Fibroblast of skin of right quadriceps (primary cell): ENCODE results near the gene UHRF2.
A peak's percentile ranks its signal among the peaks of the same experiment; 100 is the strongest.
"Not testable (repeated sequence)": the region's sequence is repeated elsewhere in the genome, so short reads cannot be mapped to it uniquely, and the experiment has no call there.

Source experiments
- DNase-seq: peaks from one replicate; pipeline ENCODE4 v3.0.0-alpha.2; 2013

The UHRF2 gene

DNA sequence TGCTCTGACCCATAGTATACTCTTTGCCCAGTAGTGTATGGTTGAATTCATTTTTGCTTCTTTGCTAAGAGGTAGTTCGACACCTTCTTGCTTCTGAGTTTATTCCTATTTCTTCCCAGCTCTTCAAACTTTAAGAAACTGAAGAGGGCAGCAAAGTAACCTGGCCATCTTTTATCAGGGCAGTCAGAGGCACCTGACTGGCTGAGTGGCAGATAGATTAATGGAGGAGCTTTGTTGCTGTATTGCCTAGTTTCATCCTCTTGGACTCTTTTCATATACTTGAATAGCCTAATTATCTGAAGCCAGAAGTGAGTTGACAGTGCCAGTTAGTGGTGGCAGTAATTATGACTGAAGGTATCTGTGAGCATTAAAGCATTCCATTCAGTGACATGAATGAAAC lies 82.5 kb downstream of the UHRF2 start:
- DNase-seq = no peak

DNA sequence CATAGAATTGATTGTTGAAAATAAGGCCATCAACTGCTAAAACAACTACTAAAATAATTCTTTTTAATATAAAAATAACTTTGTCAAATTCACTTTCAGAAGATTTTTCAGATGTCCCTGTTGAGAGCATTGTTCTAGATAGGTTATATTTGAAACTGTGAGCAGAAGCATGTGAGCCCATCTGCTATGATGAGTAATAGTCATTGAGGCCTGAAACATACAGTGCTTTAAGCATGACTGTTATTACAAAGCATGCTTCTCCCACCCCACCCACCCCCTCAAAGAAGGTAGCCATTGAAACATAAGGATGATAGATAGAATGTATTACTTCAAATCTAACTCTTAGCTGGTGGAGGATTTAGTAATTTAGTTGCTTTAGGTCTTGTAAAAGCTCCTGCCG lies 86.0 kb downstream of the UHRF2 start:
- DNase-seq = peak; percentile 52

DNA sequence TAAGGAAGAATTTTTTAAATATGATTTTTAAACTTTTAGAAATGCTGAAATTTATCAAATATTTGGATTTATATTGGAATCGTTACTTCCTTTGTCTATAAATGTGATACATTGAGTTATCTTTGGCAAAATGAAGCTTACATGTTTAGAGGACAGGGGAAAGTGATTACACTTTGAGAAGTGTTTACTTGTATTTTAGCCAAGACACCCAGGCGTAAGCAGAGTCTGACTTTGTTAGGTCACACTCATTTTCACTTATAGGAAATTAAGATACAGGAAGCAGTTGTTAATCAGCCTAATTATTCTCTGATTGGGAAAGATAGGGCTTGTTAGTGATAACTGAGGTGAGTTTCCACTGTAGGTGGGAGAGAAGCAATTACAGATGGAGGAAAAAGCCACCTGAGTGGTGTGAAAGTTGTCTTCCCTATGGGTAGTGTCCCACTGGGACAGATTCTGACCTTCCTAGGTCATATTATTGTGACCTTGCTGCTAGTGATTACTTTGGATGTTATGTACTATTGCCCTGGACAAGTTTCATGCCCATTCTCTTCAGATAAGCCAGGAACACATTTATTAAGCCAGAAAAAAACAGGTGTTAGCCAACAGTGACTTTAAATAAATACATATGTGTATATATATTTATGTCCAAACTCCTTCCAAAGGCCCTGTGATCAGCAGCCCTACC lies 88.7 kb downstream of the UHRF2 start:
- DNase-seq = no peak

DNA sequence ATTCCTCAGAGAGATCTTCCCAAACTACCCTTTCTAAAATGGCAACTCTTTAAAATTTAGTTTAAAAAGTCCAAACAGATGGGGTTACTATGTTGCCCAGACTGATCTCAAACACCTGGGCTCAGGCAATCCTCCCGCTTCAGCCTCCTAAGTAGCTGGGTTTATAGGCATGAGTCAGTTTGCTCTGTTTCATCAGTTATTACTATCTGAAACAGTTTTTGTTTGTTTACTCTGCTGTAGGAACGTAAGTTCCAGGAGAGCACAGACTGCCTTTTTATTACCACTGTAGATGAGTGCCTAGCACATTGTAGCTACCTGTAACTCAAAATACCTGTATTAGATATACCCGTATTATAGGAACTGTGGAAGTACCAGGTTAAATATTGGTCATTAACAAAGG lies 89.4 kb downstream of the UHRF2 start:
- no peak for DNase-seq

DNA sequence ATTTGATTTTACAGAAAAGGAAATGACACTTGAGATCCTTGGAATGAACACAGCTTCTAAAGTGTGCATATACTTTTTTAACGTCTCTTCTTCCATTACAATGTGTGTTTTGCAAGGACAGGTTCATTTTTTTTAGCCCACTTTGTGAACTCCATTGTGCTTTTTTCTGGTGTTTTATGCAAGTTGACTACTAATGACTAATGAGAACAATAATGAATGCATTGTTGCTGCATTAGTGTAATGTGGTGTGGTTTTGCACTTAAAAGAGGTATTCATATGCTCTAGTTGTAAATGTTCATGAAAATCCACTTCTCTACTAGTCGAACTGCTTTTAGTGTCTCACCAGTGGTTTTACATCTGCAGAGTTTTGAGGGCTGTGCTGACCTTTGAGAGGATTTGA lies 93.6 kb downstream of the UHRF2 start:
- peak; percentile 37 for DNase-seq

DNA sequence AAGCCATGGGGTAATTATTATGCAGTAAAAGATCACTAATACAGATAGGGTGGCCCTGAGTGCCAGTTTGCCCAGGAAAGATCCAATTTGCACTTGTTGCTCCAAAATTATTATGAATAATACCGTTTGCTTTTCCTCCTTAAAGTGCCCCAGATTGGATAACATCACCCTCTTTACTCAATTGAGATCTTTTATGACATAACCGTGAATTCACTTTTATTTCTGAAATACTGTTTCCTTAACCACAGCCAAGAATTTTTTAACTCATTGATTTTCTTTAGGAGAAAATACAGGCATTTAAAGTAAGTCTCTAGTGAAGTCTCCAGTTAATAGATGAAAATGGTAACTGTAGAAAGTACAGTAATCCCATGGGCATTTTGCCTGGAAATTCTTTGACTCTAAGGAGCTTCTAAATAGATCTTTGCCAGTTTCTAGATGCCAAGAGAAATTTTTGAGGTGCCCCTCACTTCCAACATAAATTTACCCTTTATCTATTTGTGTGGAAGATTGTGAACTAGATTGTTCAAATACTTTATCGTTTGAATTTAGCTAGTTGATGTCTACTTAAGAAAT lies 99.2 kb downstream of the UHRF2 start:
- DNase-seq = no peak

DNA sequence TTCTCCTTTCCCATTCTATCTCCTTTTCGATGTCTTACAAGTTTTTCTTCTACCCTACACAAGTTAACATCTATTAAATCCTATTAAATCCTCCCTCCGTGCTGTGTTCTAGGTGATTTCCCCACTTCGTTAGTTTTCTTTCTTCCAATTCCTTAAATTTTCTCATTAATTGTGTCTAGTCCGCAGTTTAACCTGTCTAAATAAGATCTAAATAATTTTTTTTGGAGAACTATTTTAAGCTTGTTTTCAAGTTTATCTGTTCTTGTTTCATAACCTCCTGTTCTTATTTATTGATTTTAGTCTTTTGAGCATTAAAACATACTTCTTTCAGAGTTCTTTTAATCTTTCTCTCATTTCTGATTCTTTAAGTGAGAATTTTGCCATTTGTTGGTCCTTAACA lies 109.3 kb downstream of the UHRF2 start:
- DNase-seq = no peak

DNA sequence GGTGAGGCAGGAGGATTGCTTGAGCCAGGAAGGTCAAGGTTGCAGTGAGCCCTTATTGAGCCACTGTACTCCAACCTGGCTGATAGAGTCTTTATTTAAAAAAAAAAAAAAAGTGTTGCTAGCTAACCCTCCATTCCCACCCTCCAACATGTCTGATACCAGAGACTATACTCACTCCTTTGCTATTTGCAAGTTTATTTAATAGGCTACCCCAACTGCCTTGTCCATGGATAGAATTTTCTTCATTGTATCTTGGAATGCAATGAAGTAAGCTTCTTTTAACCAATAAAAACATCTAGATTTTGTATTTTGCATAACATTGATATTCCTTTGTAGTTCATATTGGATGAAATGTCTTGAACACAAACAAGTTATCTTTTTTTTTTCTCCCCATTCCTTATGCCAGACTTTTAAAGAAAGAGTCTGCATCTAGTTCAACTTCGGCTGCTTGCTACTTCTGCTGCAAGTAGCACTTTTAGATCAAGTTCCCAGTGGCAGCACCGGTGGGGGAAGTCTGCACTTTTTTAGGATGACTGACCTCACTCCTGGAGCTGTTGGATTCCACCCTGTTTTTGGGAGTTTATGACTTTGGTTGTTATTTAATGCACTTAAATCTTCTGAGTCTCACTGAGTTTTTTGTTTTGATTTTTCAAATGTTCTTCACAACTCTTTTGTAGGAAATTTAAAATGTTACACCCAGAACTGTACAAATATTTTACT lies 112.5 kb downstream of the UHRF2 start:
- peak; percentile 35 for DNase-seq

DNA sequence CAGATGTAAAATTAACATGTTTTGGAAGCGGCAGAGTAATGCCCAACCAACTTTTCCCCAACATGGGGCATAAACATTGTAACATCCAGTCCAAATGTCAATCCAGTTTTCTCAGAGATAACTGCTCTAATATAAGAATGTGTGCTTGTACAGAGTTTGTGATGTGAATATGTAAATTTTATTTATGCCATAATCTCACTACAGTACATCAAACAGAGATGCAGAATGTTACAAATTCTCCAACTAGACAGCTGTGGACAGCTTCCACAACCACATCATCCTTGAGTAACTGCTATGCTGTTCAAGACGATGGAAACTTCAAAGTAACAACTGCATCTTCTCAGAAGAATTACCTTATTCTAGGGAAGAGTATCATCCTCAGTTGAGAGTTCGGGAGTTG lies 122.6 kb downstream of the UHRF2 start:
- no peak for DNase-seq

DNA sequence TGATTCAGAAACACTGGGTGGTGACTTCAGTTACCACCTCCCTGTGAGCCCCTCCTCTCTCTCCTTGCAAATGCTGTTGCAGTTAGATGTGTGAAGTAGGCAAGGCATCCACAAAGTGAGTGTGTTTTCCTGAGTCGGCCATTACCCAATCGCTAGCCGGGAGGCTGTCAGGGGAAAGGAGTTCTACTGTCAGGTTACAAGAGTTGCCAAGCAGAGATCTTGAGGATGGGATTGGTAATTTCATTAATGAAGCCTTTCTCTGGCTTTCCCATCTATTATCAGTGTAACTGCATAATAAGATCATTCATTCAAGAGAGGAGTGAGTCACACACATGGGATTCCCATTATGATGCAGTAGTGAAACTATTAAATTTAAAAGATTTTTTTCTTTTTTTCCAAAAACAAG lies 125.7 kb downstream of the UHRF2 start:
- DNase-seq = no peak

DNA sequence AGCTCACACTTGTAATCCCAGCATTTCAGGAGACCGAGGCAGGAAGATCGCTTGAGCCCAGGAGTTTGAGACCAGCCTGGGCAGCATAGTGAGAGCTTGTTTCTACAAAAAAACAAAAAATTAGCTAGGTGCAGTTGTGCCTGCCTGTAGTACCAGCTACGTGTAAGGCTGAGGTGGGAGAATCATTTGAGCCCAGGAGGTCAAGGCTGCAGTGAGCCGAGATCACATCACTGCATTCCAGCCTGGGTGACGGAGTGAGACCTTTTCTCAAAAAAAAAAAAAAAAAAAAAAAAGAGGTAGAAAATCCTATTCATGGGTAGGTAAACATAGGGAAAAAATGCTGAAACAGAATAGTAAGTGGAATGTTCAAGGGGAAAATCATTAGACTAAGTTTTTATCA lies 129.6 kb downstream of the UHRF2 start:
- not testable (repeated sequence) for DNase-seq

DNA sequence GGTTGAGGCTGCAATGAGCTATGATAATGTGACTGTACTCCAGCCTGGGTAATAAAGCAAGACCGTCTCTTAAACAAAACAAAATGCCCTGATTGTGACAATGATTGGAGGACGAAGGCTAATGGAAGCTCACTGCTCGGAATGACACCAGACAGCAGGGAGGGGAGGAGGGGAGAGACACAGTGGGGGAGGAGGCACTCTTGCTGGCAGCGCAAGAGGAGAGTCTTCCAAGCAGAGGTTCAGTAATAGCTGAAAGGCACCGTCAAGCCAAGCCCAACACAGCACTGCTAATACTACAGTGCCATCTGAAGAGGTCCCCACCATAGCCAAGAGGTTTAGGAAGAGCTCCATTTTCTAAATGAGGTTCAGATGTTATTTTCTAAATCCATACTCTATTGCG lies 130.2 kb downstream of the UHRF2 start:
- no peak for DNase-seq

DNA sequence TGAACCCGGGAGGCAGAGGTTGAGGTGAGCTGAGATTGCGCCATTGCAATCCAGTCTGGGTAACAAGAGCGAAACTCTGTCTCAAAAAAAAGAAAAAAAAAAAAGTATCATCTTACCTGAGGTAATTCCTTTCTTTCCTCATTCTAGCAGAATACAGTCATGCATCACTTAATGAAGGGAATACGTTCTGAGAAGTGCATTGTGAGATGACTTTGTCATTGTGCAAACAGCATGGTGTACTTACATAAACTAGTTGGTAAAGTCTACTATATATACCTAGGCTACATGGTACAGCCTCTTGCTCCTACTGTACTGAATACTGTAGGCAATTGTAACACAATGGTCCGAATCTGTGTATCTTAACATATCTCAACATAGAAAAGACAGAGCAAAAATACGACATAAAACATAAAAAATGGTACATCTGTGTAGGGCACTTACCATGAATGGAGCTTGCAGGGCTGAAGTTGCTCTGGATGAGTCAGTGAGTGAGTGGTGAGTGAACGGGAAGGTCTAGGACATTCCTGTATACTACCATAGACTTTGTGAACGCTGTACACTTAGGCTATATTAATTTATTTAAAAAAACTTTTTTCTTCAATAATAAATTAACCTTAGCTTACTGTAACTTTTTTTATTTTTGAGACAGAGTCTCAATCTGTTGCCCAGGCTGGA lies 132.2 kb downstream of the UHRF2 start:
- DNase-seq = no peak

DNA sequence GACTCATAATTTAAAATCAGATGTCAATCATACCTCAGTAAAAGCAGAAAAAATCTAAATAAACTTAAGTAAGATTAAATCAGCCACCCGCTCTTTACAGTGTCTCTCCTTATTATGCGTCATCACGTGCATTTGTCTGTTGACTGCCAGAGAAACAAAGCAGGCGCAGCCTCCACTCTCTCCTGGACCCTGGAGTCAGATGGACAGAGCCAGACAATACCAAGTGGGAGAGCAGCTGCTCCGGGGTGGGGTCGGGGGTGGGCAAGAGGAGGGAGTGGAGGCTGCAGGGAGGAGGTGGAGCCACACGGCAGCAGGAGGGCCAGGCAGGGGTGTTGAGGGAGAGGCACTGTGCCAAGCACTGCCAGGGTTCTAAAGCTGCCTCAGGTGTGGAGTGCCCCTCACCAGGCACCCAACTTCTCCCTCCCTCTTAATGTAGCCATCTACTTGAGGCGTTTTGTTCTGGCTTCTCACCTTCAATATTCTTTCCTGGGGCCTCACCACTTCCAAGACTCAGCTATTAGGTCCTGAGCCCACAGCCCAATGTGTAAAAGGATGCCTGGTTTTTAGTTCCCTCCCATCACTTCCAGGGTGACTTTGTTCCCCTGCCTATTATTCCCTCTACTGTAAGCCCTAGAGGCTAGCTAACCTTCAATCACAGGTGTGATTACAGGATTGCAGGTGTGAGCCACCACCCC lies 136.3 kb downstream of the UHRF2 start:
- no peak for DNase-seq

DNA sequence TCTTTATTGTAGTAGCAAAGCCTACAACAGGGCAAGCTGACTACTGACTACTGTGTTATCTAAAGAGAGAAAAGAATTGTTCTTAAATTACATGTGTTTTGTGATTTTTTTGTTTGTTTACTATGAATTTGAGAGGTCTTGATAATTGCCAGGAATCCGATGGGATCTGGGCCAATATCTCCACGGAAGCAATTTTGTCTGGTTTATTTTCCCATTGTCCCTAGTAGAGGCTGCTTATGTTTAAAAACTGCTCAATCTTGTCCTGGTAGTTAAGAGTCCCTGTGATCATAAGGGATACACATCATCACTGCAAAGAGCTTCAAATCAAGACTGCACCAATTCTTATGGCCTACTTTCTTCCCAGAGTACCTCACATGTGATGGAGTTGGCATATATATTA lies 138.1 kb downstream of the UHRF2 start:
- DNase-seq = no peak

DNA sequence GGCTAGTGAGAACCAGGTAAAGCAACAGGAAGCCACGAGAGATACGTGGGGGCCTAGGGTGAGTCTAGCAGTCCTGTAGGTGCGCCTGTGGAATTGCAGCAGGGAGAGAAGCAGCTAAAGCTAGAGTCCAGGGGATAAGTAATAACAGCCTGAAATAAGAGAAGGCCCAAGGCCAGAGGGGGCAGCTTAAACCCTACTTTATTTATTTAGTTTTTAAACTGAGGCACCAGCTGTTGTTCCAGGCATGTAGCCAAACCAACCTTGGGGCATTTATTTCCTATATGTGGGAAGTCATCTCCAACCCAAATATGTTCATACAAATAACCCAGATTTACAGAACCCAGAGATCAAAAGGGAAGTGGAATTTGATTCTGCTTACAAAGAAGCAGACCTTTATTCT lies 139.0 kb downstream of the UHRF2 start:
- peak; percentile 54 for DNase-seq

DNA sequence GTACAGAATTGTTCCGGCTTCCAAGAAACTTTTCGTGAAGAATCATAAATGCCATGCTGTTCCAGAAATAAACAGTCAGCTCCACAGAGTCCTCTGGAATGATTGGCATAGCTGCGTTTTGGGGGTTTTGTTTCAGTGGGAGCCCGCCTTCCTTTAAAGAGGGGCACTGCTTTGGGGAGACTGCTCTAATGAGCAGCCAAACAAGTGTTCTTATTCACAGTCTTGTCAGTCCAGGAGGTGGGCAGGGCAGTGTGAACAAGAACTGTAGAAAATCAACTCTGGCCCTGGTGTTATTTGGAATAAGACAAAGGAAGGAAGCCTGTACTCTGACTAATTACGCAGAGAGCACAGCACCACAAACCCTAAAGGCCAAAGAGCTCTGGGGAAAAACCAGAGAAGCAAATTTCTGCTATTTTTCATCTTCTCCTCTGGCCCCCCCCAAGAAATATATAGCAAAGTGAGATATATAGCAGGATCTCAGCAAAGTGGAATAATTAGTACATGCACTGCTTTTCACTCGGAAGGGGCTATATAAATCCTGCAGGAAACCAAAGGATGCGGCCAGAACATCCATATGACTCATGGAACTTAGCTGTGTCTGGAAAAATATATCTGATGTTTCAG lies 139.6 kb downstream of the UHRF2 start:
- peak; percentile 21 for DNase-seq

DNA sequence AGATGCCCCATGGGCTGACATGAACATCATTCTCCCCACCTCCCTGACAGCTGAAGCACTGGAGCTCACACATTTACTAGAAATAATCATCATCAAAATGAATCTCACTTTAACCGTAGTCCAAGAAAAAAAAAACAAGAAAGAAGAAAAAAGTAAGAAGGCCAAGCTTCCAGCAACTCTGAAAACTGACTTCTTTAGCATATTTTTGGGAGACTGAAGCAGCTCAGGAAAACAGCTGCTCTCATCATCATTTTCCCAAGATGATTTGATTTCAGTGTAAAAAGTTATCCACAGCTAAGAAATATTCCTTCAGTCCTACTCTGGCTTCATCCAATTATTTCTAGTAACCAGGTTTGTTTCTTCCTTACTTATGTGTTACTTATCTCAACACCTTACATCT lies 140.9 kb downstream of the UHRF2 start:
- DNase-seq = no peak
